ENCODE data around the gene NCL.

DNA sequence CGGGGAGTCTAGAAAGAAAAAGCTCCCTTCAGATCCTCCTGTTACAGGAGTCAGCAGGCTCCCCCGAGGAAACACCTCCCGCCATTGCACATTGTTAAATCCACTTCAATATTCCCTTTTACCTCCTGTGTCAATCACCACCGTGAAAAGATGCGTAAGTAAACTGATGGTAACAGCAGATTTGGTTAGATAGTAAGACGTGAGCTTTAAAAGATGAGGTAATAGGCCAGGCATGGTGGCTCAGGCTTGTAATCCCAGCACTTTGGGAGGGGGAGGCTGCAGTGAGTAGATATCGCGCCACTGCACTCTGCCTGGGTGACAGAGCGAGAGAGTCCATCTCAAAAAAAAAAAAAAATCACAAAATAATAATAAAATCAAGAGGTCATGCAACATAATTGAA lies 15.2 kb upstream of the NCL start:
- TF ChIP-seq, protein P1, sequence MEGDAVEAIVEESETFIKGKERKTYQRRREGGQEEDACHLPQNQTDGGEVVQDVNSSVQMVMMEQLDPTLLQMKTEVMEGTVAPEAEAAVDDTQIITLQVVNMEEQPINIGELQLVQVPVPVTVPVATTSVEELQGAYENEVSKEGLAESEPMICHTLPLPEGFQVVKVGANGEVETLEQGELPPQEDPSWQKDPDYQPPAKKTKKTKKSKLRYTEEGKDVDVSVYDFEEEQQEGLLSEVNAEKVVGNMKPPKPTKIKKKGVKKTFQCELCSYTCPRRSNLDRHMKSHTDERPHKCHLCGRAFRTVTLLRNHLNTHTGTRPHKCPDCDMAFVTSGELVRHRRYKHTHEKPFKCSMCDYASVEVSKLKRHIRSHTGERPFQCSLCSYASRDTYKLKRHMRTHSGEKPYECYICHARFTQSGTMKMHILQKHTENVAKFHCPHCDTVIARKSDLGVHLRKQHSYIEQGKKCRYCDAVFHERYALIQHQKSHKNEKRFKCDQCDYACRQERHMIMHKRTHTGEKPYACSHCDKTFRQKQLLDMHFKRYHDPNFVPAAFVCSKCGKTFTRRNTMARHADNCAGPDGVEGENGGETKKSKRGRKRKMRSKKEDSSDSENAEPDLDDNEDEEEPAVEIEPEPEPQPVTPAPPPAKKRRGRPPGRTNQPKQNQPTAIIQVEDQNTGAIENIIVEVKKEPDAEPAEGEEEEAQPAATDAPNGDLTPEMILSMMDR (IDR thresholded peaks at IDR 0.05): no peak
- no peak for TF ChIP-seq POLR2AphosphoS5 (IDR thresholded peaks at IDR 0.05)
